Vagina (tissue), 2 donors: ENCODE results near the gene CAND1.

Experiments
- POLR2A ChIP-seq, 2 donors: fragments of 450-650 bp; IDR thresholded peaks; one replicate each; pipeline ENCODE4 v1.6.1; 2017; ENCODE audit warnings: antibody characterized with exemption in 2 of 2, mild to moderate bottlenecking in 2 of 2, moderate library complexity in 2 of 2
- POLR2AphosphoS5 ChIP-seq, 2 donors: sonication (generic); formaldehyde crosslinking; IDR thresholded peaks; one replicate each; pipeline ENCODE4 v1.9.0; 2017; ENCODE audit warnings: antibody characterized with exemption in 2 of 2, mild to moderate bottlenecking in 2 of 2, low read depth in 1 of 2; ENCODE audit not compliant: insufficient read depth in 1 of 2
- TF ChIP-seq, protein P1 (sequence below), 3 experiments: fragments of 450-650 bp in 2 of 3; fragments of 200-600 bp in 1 of 3; sonication (generic) in 1 of 3; IDR thresholded peaks; one replicate each; pipeline ENCODE4 v1.5.1; 2017 to 2019; ENCODE audit warnings: antibody characterized with exemption in 3 of 3, mild to moderate bottlenecking in 2 of 3, moderate library complexity in 2 of 3

DNA sequence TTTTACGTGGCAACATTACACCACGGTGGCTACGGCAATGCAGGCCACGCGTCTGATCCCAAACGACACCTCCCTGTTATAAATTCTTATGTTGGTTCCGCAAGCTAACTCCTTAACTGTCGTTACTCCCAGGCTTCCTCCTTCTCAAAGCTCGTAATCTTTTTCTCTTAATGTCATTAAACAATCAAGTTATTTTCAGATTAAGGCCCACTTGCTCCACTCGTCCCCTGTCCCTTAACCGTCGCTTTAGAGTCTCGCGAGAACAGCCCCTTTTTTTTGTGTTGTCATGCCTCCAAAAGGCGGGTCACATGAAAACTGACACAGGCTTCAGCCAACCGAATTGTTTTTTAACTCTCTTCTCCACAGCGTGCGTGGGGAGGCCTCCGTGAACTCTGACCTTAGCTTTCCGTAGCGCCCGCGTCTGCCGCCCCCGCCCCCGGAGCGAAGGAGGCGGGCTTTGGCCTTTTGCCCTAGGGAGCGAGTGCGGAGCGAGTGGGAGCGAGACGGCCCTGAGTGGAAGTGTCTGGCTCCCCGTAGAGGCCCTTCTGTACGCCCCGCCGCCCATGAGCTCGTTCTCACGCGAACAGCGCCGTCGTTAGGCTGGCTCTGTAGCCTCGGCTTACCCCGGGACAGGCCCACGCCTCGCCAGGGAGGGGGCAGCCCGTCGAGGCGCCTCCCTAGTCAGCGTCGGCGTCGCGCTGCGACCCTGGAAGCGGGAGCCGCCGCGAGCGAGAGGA lies at the start of gene CAND1:
- TF ChIP-seq, protein P1, sequence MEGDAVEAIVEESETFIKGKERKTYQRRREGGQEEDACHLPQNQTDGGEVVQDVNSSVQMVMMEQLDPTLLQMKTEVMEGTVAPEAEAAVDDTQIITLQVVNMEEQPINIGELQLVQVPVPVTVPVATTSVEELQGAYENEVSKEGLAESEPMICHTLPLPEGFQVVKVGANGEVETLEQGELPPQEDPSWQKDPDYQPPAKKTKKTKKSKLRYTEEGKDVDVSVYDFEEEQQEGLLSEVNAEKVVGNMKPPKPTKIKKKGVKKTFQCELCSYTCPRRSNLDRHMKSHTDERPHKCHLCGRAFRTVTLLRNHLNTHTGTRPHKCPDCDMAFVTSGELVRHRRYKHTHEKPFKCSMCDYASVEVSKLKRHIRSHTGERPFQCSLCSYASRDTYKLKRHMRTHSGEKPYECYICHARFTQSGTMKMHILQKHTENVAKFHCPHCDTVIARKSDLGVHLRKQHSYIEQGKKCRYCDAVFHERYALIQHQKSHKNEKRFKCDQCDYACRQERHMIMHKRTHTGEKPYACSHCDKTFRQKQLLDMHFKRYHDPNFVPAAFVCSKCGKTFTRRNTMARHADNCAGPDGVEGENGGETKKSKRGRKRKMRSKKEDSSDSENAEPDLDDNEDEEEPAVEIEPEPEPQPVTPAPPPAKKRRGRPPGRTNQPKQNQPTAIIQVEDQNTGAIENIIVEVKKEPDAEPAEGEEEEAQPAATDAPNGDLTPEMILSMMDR (IDR thresholded peaks at IDR 0.05): no peak
- TF ChIP-seq POLR2AphosphoS5 (IDR thresholded peaks at IDR 0.05; ENCODE audit: insufficient read depth in 1 of 2, low read depth in 1 of 2) (peak; percentile 95 to 96), POLR2A (IDR thresholded peaks at IDR 0.05) (peak in 1 of 2 donors; percentile 80)
